Liver (tissue), 9 donors: Measurements from ENCODE around the gene PHC3. TPM values are rescaled to one million over a fixed set of nuclear protein-coding genes. Genes with fewer than 3 reads are reported as not detected.

Experiments used
- DNase-seq: peaks from one replicate; pipeline ENCODE4 v3.0.0-alpha.2; 2017; ENCODE audit warnings: low spot score
- H3K27ac ChIP-seq, 2 donors: one replicate each; pipeline ENCODE4 v1.7.0; 2013; ENCODE audit warnings: inconsistent platforms in 2 of 2, low read length in 2 of 2, control low read depth in 1 of 2, low read depth in 1 of 2, mild to moderate bottlenecking in 1 of 2
- H3K27me3 ChIP-seq, 4 donors: one replicate each; pipeline versions ENCODE4 v1.6.1 to v1.7.0; 2013; ENCODE audit warnings: low read length in 3 of 4, inconsistent platforms in 1 of 4, mild to moderate bottlenecking in 1 of 4, moderate library complexity in 1 of 4; ENCODE audit not compliant: control insufficient read depth in 4 of 4, insufficient read depth in 4 of 4
- H3K36me3 ChIP-seq, 4 donors: one replicate each; pipeline versions ENCODE4 v1.6.1 to v1.7.0; 2013; ENCODE audit warnings: low read length in 3 of 4, mild to moderate bottlenecking in 3 of 4, low read depth in 1 of 4, moderate library complexity in 1 of 4; ENCODE audit not compliant: control insufficient read depth in 4 of 4, insufficient read depth in 3 of 4
- H3K4me1 ChIP-seq, 4 donors: one replicate each; pipeline versions ENCODE4 v1.6.1 to v1.7.0; 2013; ENCODE audit warnings: low read length in 3 of 4, mild to moderate bottlenecking in 3 of 4, moderate library complexity in 1 of 4; ENCODE audit not compliant: control insufficient read depth in 4 of 4, insufficient read depth in 4 of 4
- H3K4me3 ChIP-seq, 3 donors: one replicate each; pipeline versions ENCODE4 v1.6.1 to v1.7.0; 2013; ENCODE audit warnings: low read length in 3 of 3, control low read depth in 1 of 3, low read depth in 1 of 3, mild to moderate bottlenecking in 1 of 3
- H3K9ac ChIP-seq, 2 donors: one replicate each; pipeline ENCODE4 v1.7.0; 2013; ENCODE audit warnings: low read length in 2 of 2, mild to moderate bottlenecking in 2 of 2, moderate library complexity in 2 of 2, control low read depth in 1 of 2, low read depth in 1 of 2
- H3K9me3 ChIP-seq, 4 donors: one replicate each; pipeline versions ENCODE4 v1.6.1 to v1.7.0; 2013; ENCODE audit warnings: low read length in 3 of 4; ENCODE audit not compliant: control insufficient read depth in 4 of 4
- CTCF ChIP-seq: fragments of 150-350 bp; IDR thresholded peaks from 2 replicates; pipeline ENCODE4 v1.5.1; 2017; ENCODE audit warnings: improper control_type of control experiment, low read depth, low read length; ENCODE audit not compliant: missing input control
- EGR1 ChIP-seq, 2 donors: IDR thresholded peaks; 2 replicates each; pipeline ENCODE4 v1.6.1; 2016 to 2018; ENCODE audit warnings: antibody characterized with exemption in 2 of 2, low read depth in 2 of 2
- FOXA1 ChIP-seq: IDR thresholded peaks from 2 replicates; pipeline ENCODE4 v1.6.1; 2016; ENCODE audit warnings: antibody characterized with exemption
- FOXA2 ChIP-seq: IDR thresholded peaks from 2 replicates; pipeline ENCODE4 v1.6.1; 2016; ENCODE audit warnings: antibody characterized with exemption
- GABPA ChIP-seq, 2 donors: IDR thresholded peaks in 1 of 2; conservative IDR thresholded peaks in 1 of 2; 2 replicates each; pipeline ENCODE4 v1.6.1; 2016; ENCODE audit warnings: antibody characterized with exemption in 2 of 2, mild to moderate bottlenecking in 1 of 2, moderate library complexity in 1 of 2
- HNF4A ChIP-seq, 2 donors: conservative IDR thresholded peaks; 2 replicates each; pipeline ENCODE4 v1.6.1; 2016; ENCODE audit warnings: antibody characterized with exemption in 2 of 2, mild to moderate bottlenecking in 2 of 2
- HNF4G ChIP-seq: IDR thresholded peaks from 2 replicates; pipeline ENCODE4 v1.6.1; 2016; ENCODE audit warnings: antibody characterized with exemption
- JUND ChIP-seq, 2 donors: IDR thresholded peaks; 2 replicates each; pipeline ENCODE4 v1.6.1; 2016; ENCODE audit warnings: antibody characterized with exemption in 2 of 2
- NR2F2 ChIP-seq: IDR thresholded peaks from 2 replicates; pipeline ENCODE4 v1.6.1; 2016; ENCODE audit warnings: antibody characterized with exemption
- RAD21 ChIP-seq, 2 donors: IDR thresholded peaks; 2 replicates each; pipeline ENCODE4 v1.6.1; 2016; ENCODE audit warnings: antibody characterized with exemption in 2 of 2, mild to moderate bottlenecking in 2 of 2
- RXRA ChIP-seq, 2 donors: IDR thresholded peaks; 2 replicates each; pipeline ENCODE4 v1.6.1; 2017 to 2018; ENCODE audit warnings: antibody characterized with exemption in 2 of 2, mild to moderate bottlenecking in 1 of 2
- SP1 ChIP-seq: IDR thresholded peaks from 2 replicates; pipeline ENCODE4 v1.6.1; 2018; ENCODE audit warnings: antibody characterized with exemption, mild to moderate bottlenecking
- TAF1 ChIP-seq: conservative IDR thresholded peaks from 2 replicates; pipeline ENCODE4 v1.6.1; 2016; ENCODE audit warnings: antibody characterized with exemption, mild to moderate bottlenecking
- YY1 ChIP-seq: IDR thresholded peaks from 2 replicates; pipeline ENCODE4 v1.6.1; 2016; ENCODE audit warnings: antibody characterized with exemption, mild to moderate bottlenecking
- WGBS: extraction: QIAGEN DNeasy Blood & Tissue Kit; methylation state at CpG from one replicate; pipeline ENCODE4 v1.1.7; 2013; 5-methylcytosine and 5-hydroxymethylcytosine counted together
- polyA plus RNA-seq, 2 donors: library from polyadenylated mRNA; stranded (reverse) in 1 of 2; unstranded in 1 of 2; fragments of 200-250 nt in 1 of 2; fragments of >200 nt in 1 of 2; fragmentation: Nextera tagmentation in 1 of 2; extraction: Ambion mirVana in 1 of 2; gene quantifications; one replicate each; pipeline versions ENCODE4 v1.2.1 to v1.2.3, GENCODE V29; 2013 to 2015
- total RNA-seq, 2 donors: library from RNA; depleted of rRNA; stranded (reverse); fragments of >200 nt; gene quantifications; one replicate each; pipeline ENCODE4 v1.2.3, GENCODE V29; 2014
- TF ChIP-seq, protein P1 (sequence below): IDR thresholded peaks from 2 replicates; pipeline ENCODE4 v1.6.1; 2016; ENCODE audit warnings: antibody characterized with exemption, mild to moderate bottlenecking
- TF ChIP-seq, protein P2 (sequence below): IDR thresholded peaks from 2 replicates; pipeline ENCODE4 v1.6.1; 2016; ENCODE audit warnings: antibody characterized with exemption
- TF ChIP-seq, protein P3 (sequence below): IDR thresholded peaks from 2 replicates; pipeline ENCODE4 v1.6.1; 2016; ENCODE audit warnings: antibody characterized with exemption
- donor health status: healthy.
- donor health status: healthy.
- donor health status: healthy.
- donor health status: healthy.
- donor health status: healthy.

The PHC3 gene
- total and polyA plus RNA-seq, 4 donors = 3.9 to 44.7 (median 24.2) TPM

DNA sequence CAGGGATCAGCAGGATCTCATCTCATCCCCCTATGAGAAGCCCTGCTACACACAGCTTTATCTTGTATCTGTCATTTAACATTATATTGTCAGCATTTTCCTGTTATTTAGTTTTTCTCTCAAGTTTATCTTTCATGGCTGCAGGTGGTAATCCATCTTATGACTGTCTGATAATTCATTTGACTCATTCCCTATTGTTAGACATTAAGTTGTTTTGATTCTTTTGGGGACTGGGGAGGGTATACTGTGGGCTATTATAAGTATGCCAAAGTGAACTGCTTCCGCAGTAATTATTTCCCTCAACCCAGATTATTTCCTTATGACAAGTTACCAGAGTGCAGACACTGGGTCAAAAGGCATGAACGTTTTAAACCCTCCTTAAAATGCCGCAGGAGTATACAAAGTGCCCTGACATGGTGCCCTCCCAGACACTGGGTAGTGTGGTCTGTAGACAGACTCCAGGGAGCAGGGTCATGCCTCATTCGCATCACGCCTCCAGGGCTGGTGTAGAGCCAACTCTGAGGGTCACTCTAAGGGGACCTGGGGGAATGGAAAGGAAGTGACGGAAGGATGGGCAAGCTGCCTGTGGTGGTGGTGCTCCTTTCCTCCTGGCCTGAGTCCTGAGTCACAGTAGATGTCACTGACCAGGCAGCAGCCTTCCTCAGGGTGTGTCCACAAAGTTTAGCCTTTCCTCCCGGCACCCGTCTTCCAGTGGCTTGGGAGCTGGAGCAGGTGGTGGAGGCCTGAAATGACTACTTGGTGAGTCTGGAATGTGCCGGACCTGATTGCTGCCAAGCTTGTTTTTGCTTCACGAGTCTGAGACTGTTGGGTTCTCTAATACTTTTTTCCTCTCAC is 132.2 kb downstream of the PHC3 start:
- Histone ChIP-seq H3K4me1 (peaks cover 0 to 4% (median 2%) of the 10 kb centered on the region in 4 donors), H3K27ac (no peak overlapping the region)
- TF ChIP-seq NR2F2 (no peak), RXRA (IDR thresholded peaks at IDR 0.05) (no peak)

DNA sequence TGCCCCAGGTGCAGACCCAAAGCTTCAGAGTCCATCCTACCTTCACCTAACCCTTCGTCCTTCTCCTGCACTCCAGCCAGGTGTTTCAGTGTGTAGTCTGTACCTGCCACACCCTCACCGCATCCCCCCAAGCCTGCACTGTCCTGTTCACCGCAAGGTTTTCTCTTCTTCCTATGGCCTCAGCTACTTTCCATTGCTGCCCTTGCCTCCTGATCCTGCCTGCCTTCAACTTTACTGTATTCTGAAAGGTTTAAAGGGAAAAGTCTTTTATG is 134.5 kb downstream of the PHC3 start:
- H3K9me3 ChIP-seq = no peaks in the 10 kb centered on the region
- no peak for DNase-seq
- 92% methylated on average over 3 of the region's 3 CpGs for WGBS
- peaks cover 0 to 2% (median 0%) of the 10 kb centered on the region in 4 donors for H3K27me3 ChIP-seq
- H3K27ac ChIP-seq = no peak overlapping the region
- H3K4me1 ChIP-seq = peaks cover 0 to 4% (median 2%) of the 10 kb centered on the region in 4 donors
- no peak for TF ChIP-seq SP1
- no peak for TF ChIP-seq FOXA2
- TF ChIP-seq RXRA (IDR thresholded peaks at IDR 0.05) = no peak
- no peak for TF ChIP-seq EGR1 (IDR thresholded peaks at IDR 0.05; ENCODE audit: low read depth in 2 of 2)
- TF ChIP-seq, protein P1, sequence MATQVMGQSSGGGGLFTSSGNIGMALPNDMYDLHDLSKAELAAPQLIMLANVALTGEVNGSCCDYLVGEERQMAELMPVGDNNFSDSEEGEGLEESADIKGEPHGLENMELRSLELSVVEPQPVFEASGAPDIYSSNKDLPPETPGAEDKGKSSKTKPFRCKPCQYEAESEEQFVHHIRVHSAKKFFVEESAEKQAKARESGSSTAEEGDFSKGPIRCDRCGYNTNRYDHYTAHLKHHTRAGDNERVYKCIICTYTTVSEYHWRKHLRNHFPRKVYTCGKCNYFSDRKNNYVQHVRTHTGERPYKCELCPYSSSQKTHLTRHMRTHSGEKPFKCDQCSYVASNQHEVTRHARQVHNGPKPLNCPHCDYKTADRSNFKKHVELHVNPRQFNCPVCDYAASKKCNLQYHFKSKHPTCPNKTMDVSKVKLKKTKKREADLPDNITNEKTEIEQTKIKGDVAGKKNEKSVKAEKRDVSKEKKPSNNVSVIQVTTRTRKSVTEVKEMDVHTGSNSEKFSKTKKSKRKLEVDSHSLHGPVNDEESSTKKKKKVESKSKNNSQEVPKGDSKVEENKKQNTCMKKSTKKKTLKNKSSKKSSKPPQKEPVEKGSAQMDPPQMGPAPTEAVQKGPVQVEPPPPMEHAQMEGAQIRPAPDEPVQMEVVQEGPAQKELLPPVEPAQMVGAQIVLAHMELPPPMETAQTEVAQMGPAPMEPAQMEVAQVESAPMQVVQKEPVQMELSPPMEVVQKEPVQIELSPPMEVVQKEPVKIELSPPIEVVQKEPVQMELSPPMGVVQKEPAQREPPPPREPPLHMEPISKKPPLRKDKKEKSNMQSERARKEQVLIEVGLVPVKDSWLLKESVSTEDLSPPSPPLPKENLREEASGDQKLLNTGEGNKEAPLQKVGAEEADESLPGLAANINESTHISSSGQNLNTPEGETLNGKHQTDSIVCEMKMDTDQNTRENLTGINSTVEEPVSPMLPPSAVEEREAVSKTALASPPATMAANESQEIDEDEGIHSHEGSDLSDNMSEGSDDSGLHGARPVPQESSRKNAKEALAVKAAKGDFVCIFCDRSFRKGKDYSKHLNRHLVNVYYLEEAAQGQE = no peak
- TF ChIP-seq TAF1 = no peak
- TF ChIP-seq GABPA (IDR thresholded peaks at IDR 0.05 in 1 of 2, conservative IDR thresholded peaks at IDR 0.05 in 1 of 2) = no peak
- TF ChIP-seq HNF4A (conservative IDR thresholded peaks at IDR 0.05) = no peak
- no peak for TF ChIP-seq NR2F2
- TF ChIP-seq CTCF = no peak
- no peak for TF ChIP-seq HNF4G
- TF ChIP-seq YY1 = no peak
- TF ChIP-seq, protein P2, sequence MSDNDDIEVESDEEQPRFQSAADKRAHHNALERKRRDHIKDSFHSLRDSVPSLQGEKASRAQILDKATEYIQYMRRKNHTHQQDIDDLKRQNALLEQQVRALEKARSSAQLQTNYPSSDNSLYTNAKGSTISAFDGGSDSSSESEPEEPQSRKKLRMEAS = no peak
- no peak for TF ChIP-seq RAD21 (IDR thresholded peaks at IDR 0.05)
- TF ChIP-seq FOXA1 = no peak
- TF ChIP-seq JUND (IDR thresholded peaks at IDR 0.05) = no peak
- TF ChIP-seq, protein P3, sequence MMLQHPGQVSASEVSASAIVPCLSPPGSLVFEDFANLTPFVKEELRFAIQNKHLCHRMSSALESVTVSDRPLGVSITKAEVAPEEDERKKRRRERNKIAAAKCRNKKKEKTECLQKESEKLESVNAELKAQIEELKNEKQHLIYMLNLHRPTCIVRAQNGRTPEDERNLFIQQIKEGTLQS = no peak
- no peak overlapping the region for H3K4me3 ChIP-seq
- no peak overlapping the region for H3K9ac ChIP-seq
- H3K36me3 ChIP-seq = no peaks in the 10 kb centered on the region

More for the DNA sequence above, 132.2 kb downstream of the PHC3 start:
- Histone ChIP-seq H3K36me3 (no peaks in the 10 kb centered on the region), H3K9ac (no peak overlapping the region), H3K27me3 (peaks cover 0 to 2% (median 0%) of the 10 kb centered on the region in 4 donors), H3K4me3 (no peak overlapping the region), H3K9me3 (no peaks in the 10 kb centered on the region)
- 70% methylated on average over 10 of the region's 10 CpGs for WGBS
- no peak for DNase-seq
